ENCODE results near the gene GTPBP1.

GRCh38 chr22:38698407-38699094 lies 7.2 kb upstream of the GTPBP1 start:
- TF ChIP-seq, protein P1, sequence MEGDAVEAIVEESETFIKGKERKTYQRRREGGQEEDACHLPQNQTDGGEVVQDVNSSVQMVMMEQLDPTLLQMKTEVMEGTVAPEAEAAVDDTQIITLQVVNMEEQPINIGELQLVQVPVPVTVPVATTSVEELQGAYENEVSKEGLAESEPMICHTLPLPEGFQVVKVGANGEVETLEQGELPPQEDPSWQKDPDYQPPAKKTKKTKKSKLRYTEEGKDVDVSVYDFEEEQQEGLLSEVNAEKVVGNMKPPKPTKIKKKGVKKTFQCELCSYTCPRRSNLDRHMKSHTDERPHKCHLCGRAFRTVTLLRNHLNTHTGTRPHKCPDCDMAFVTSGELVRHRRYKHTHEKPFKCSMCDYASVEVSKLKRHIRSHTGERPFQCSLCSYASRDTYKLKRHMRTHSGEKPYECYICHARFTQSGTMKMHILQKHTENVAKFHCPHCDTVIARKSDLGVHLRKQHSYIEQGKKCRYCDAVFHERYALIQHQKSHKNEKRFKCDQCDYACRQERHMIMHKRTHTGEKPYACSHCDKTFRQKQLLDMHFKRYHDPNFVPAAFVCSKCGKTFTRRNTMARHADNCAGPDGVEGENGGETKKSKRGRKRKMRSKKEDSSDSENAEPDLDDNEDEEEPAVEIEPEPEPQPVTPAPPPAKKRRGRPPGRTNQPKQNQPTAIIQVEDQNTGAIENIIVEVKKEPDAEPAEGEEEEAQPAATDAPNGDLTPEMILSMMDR (IDR thresholded peaks at IDR 0.05): no peak
- TF ChIP-seq POLR2AphosphoS5 (IDR thresholded peaks at IDR 0.05): no peak
